Measurements from ENCODE around the gene RGS7. TPM values are rescaled to one million over a fixed set of nuclear protein-coding genes. Genes with fewer than 3 reads are reported as not detected.

RGS7 gene
- total and polyA plus RNA-seq, 2 of the 8 experiments (the other 6 are each of a cell fraction or from before 2014, with no cell fraction given) = 1.6 to 3.0 TPM

DNA sequence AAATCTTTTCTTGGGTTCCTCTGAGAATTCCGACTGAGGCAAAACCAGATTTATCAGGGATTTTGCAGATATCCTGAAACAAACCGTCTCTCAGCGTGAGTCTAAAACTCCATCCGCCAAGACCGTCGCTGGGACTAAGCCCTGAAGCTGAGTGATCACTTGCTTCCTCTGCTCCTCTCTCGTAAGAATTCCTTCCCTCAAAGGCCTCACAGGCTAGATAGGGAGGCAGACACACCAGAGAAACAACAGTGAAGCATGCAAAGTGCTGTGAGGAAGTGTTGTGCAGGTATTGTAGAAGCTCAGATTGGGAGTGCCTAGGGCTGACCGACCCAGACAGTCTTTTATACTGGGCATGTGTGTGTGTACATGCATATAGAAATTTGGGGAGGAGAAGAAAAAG is 119.1 kb downstream of the RGS7 start (continued):
- TF ChIP-seq, protein P1, sequence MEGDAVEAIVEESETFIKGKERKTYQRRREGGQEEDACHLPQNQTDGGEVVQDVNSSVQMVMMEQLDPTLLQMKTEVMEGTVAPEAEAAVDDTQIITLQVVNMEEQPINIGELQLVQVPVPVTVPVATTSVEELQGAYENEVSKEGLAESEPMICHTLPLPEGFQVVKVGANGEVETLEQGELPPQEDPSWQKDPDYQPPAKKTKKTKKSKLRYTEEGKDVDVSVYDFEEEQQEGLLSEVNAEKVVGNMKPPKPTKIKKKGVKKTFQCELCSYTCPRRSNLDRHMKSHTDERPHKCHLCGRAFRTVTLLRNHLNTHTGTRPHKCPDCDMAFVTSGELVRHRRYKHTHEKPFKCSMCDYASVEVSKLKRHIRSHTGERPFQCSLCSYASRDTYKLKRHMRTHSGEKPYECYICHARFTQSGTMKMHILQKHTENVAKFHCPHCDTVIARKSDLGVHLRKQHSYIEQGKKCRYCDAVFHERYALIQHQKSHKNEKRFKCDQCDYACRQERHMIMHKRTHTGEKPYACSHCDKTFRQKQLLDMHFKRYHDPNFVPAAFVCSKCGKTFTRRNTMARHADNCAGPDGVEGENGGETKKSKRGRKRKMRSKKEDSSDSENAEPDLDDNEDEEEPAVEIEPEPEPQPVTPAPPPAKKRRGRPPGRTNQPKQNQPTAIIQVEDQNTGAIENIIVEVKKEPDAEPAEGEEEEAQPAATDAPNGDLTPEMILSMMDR (IDR thresholded peaks at IDR 0.05; ENCODE audit: control extremely low read depth in 1 of 3, insufficient read depth in 1 of 3, low read depth in 1 of 3, low read length in 3 of 3) = no peak
- TF ChIP-seq SP4 (IDR thresholded peaks at IDR 0.05; ENCODE audit: low read length) (no peak), JUN (IDR thresholded peaks at IDR 0.05; ENCODE audit: low read depth, low read length) (no peak), SAP30 (IDR thresholded peaks at IDR 0.05; ENCODE audit: insufficient read depth, insufficient replicate concordance, low read length) (no peak), SRF (IDR thresholded peaks at IDR 0.05; ENCODE audit: low read depth, low read length) (no peak)
